ENCODE measurements around the gene GNA14.
"Not testable (repeated sequence)": the region's sequence is repeated elsewhere in the genome, so short reads cannot be mapped to it uniquely, and the experiment has no call there.

GNA14 gene

GRCh38 chr9:77402286-77402685 lies 245.8 kb downstream of the GNA14 start:
- DNase-seq (ENCODE audit: low read depth) = no peak

- DNase-seq (ENCODE audit: low read depth) = no peak
Observed at GRCh38 chr9:77399964-77400363, 248.2 kb downstream of the GNA14 start.

GRCh38 chr9:77398581-77398980 lies 249.5 kb downstream of the GNA14 start:
- DNase-seq (ENCODE audit: low read depth) = not testable (repeated sequence)

GRCh38 chr9:77392328-77392727 lies 255.8 kb downstream of the GNA14 start:
- DNase-seq (ENCODE audit: low read depth) = no peak

GRCh38 chr9:77391834-77392233 lies 256.3 kb downstream of the GNA14 start:
- no peak for DNase-seq (ENCODE audit: low read depth)

- DNase-seq (ENCODE audit: low read depth) = no peak
Observed at GRCh38 chr9:77386187-77386586, 261.9 kb downstream of the GNA14 start.

GRCh38 chr9:77384406-77384805 lies 263.7 kb downstream of the GNA14 start:
- DNase-seq (ENCODE audit: low read depth) = no peak

GRCh38 chr9:77375956-77376532 lies 272.1 kb downstream of the GNA14 start:
- DNase-seq (ENCODE audit: low read depth) = no peak

- DNase-seq (ENCODE audit: low read depth) = no peak
Observed at GRCh38 chr9:77374266-77374665, 273.9 kb downstream of the GNA14 start.

Data from stimulated activated CD8-positive, alpha-beta memory T cell treated with anti-CD3 and anti-CD28 coated beads, Interleukin-15, amount 100 ng/mL, for 24 hours (primary cell).